Measurements from ENCODE around the gene LY6G6C. TPM values are rescaled to one million over a fixed set of nuclear protein-coding genes. Genes with fewer than 3 reads are reported as not detected.

Gene LY6G6C
- total and polyA plus RNA-seq, 2 of the 13 experiments (the other 11 are each of a cell fraction or from before 2014, with no cell fraction given), result 0.15 TPM; not detected in 1

- TF ChIP-seq EZH2 (conservative IDR thresholded peaks at IDR 0.05; ENCODE audit: low read depth, low read length) (no peak), TIGD3 (CRISPR knock-in tag; IDR thresholded peaks at IDR 0.05; ENCODE audit: borderline replicate concordance) (no peak), SMC3 (IDR thresholded peaks at IDR 0.05; ENCODE audit: low read length) (0 out of 2 replicates have a peak, but pooled peaks have one; percentile 10), ZFP37 (CRISPR knock-in tag; IDR thresholded peaks at IDR 0.05; ENCODE audit: borderline replicate concordance) (no peak), FOXC1 (CRISPR knock-in tag; IDR thresholded peaks at IDR 0.05; ENCODE audit: borderline replicate concordance) (0 out of 2 replicates have a peak, but pooled peaks have one; percentile 71), ZNF18 (CRISPR knock-in tag; IDR thresholded peaks at IDR 0.05; ENCODE audit: insufficient replicate concordance) (no peak), DZIP1 (CRISPR knock-in tag; IDR thresholded peaks at IDR 0.05) (no peak), JUND (CRISPR knock-in tag; IDR thresholded peaks at IDR 0.05) (no peak), PLSCR1 (CRISPR knock-in tag; IDR thresholded peaks at IDR 0.05; ENCODE audit: borderline replicate concordance) (no peak), TEAD3 (CRISPR knock-in tag; optimal IDR thresholded peaks at IDR 0.05; ENCODE audit: borderline replicate concordance) (peak; percentile 82), SP1 (IDR thresholded peaks at IDR 0.05) (no peak), SP1 (CRISPR knock-in tag; IDR thresholded peaks at IDR 0.05) (no peak; the same call in 1 of the 2 replicates), SKI (IDR thresholded peaks at IDR 0.05; ENCODE audit: partially characterized antibody) (no peak), RFX5 (IDR thresholded peaks at IDR 0.05; ENCODE audit: low read depth, low read length) (no peak), ISX (CRISPR knock-in tag; conservative IDR thresholded peaks at IDR 0.05) (no peak), EED (CRISPR knock-in tag; IDR thresholded peaks at IDR 0.05) (no peak), STAT5B (CRISPR knock-in tag; IDR thresholded peaks at IDR 0.05) (no peak), HCFC1 (IDR thresholded peaks at IDR 0.05; ENCODE audit: low read depth, low read length) (no peak), ZNF577 (CRISPR knock-in tag; IDR thresholded peaks at IDR 0.05; ENCODE audit: borderline replicate concordance, low read depth) (0 out of 2 replicates have a peak, but pooled peaks have one; percentile 18), ZNF101 (CRISPR knock-in tag; IDR thresholded peaks at IDR 0.05; ENCODE audit: borderline replicate concordance, low read depth) (no peak), ZNF644 (CRISPR knock-in tag; IDR thresholded peaks at IDR 0.05; ENCODE audit: low read depth) (peak; percentile 49), DNMT1 (CRISPR knock-in tag; IDR thresholded peaks at IDR 0.05) (0 out of 2 replicates have a peak, but pooled peaks have one; percentile 57), TOE1 (CRISPR knock-in tag; IDR thresholded peaks at IDR 0.05) (0 out of 2 replicates have a peak, but pooled peaks have one; percentile 91)
Measured at GRCh38 chr6:31737991-31738979, 16.7 kb upstream of the LY6G6C start (continued).

Data from HepG2 (cell line).